ENCODE results near the gene BHLHA15. TPM values are rescaled to one million over a fixed set of nuclear protein-coding genes. Genes with fewer than 3 reads are reported as not detected.

Gene BHLHA15
- total and polyA plus RNA-seq, 2 experiments from 2014 or later = 0.39 to 2.3 TPM

GRCh38 chr7:98213296-98213887, 2.2 kb downstream of the BHLHA15 start:
- H4K20me1 ChIP-seq (ENCODE audit: insufficient read depth, poor library complexity, severe bottlenecking) = no peaks in the 10 kb centered on the region
- H3K27ac ChIP-seq = no peak overlapping the region
- no peaks in the 10 kb centered on the region for H3K27me3 ChIP-seq
- H3K4me2 ChIP-seq = no peak overlapping the region
- no peak for DNase-seq (ENCODE audit: low spot score)
- WGBS (ENCODE audit: low lambda C conversion rate, missing lambda C conversion rate) = 98% methylated on average over 8 of the region's 8 CpGs
- H2AFZ ChIP-seq = no peak overlapping the region
- H3K4me3 ChIP-seq = no peak overlapping the region
- no peaks in the 10 kb centered on the region for H3K36me3 ChIP-seq (replicated peaks; ENCODE audit: insufficient read depth, low read depth)
- H3K79me2 ChIP-seq = no peaks in the 10 kb centered on the region
- TF ChIP-seq EZH2 (IDR thresholded peaks at IDR 0.05; ENCODE audit: borderline replicate concordance) (no peak), CTCF (IDR thresholded peaks at IDR 0.05; ENCODE audit: poor library complexity) (no peak), EZH2phosphoT487 (IDR thresholded peaks at IDR 0.05; ENCODE audit: low read depth, severe bottlenecking, unreplicated experiment) (no peak)
- no peaks in the 10 kb centered on the region for H3K9me3 ChIP-seq (ENCODE audit: low read depth)
- no peaks in the 10 kb centered on the region for H3K4me1 ChIP-seq (ENCODE audit: insufficient read depth)
- H3K9me2 ChIP-seq (replicated peaks; ENCODE audit: insufficient read depth) = no peaks in the 10 kb centered on the region

GRCh38 chr7:98213888-98214810, 2.9 kb downstream of the BHLHA15 start:
- no peak for TF ChIP-seq EZH2phosphoT487 (IDR thresholded peaks at IDR 0.05; ENCODE audit: low read depth, severe bottlenecking, unreplicated experiment)
- no peak for TF ChIP-seq CTCF (IDR thresholded peaks at IDR 0.05; ENCODE audit: poor library complexity)
- TF ChIP-seq EZH2 (IDR thresholded peaks at IDR 0.05; ENCODE audit: borderline replicate concordance) = no peak
- Histone ChIP-seq H3K27me3 (no peaks in the 10 kb centered on the region), H3K36me3 (replicated peaks; ENCODE audit: insufficient read depth, low read depth) (no peaks in the 10 kb centered on the region), H3K4me2 (no peak overlapping the region), H2AFZ (no peak overlapping the region), H3K79me2 (no peaks in the 10 kb centered on the region), H3K27ac (no peak overlapping the region), H3K9me2 (replicated peaks; ENCODE audit: insufficient read depth) (no peaks in the 10 kb centered on the region), H4K20me1 (ENCODE audit: insufficient read depth, poor library complexity, severe bottlenecking) (no peaks in the 10 kb centered on the region), H3K9me3 (ENCODE audit: low read depth) (no peaks in the 10 kb centered on the region), H3K4me1 (ENCODE audit: insufficient read depth) (no peaks in the 10 kb centered on the region), H3K4me3 (no peak overlapping the region)
- WGBS (ENCODE audit: low lambda C conversion rate, missing lambda C conversion rate) = 94% methylated on average over 25 of the region's 25 CpGs
- no peak for DNase-seq (ENCODE audit: low spot score)

- H3K27me3 ChIP-seq = no peaks in the 10 kb centered on the region
- no peak overlapping the region for H3K4me2 ChIP-seq
- no peaks in the 10 kb centered on the region for H3K9me3 ChIP-seq (ENCODE audit: low read depth)
- H3K36me3 ChIP-seq (replicated peaks; ENCODE audit: insufficient read depth, low read depth) = no peaks in the 10 kb centered on the region
- H3K79me2 ChIP-seq = no peaks in the 10 kb centered on the region
- no peak overlapping the region for H3K4me3 ChIP-seq
- no peaks in the 10 kb centered on the region for H4K20me1 ChIP-seq (ENCODE audit: insufficient read depth, poor library complexity, severe bottlenecking)
- no peak overlapping the region for H2AFZ ChIP-seq
- H3K27ac ChIP-seq = no peak overlapping the region
- H3K4me1 ChIP-seq (ENCODE audit: insufficient read depth) = no peaks in the 10 kb centered on the region
- H3K9me2 ChIP-seq (replicated peaks; ENCODE audit: insufficient read depth) = no peaks in the 10 kb centered on the region
- TF ChIP-seq EZH2 (IDR thresholded peaks at IDR 0.05; ENCODE audit: borderline replicate concordance) (no peak), EZH2phosphoT487 (IDR thresholded peaks at IDR 0.05; ENCODE audit: low read depth, severe bottlenecking, unreplicated experiment) (no peak), CTCF (IDR thresholded peaks at IDR 0.05; ENCODE audit: poor library complexity) (no peak)
- WGBS (ENCODE audit: low lambda C conversion rate, missing lambda C conversion rate) = 95% methylated on average over 26 of the region's 27 CpGs
- peak; percentile 3 for DNase-seq (ENCODE audit: low spot score)
These were observed 3.6 kb downstream of the BHLHA15 start for GRCh38 chr7:98214811-98215321.

Measured in hepatocyte (in vitro differentiated cells).